Measurements from ENCODE around the gene CMYA5. TPM values are rescaled to one million over a fixed set of nuclear protein-coding genes. Genes with fewer than 3 reads are reported as not detected.
"Not testable (repeated sequence)": the region's sequence is repeated elsewhere in the genome, so short reads cannot be mapped to it uniquely, and the experiment has no call there.

Gene CMYA5
- total RNA-seq, 2 donors from 2014 or later, result 1.6 to 3.3 TPM

GRCh38 chr5:79705632-79706031 lies 16.0 kb downstream of the CMYA5 start:
- ATAC-seq (no peak), DNase-seq (no peak)
- TF ChIP-seq CTCF (IDR thresholded peaks at IDR 0.05) (no peak), POLR2A (IDR thresholded peaks at IDR 0.05) (no peak)
- H3K36me3 ChIP-seq (replicated peaks in 1 of 2; ENCODE audit: insufficient read depth in 1 of 2, low read depth in 2 of 2), result no peaks in the 10 kb centered on the region
- no peaks in the 10 kb centered on the region for H3K9me3 ChIP-seq
- no peaks in the 10 kb centered on the region for H3K27me3 ChIP-seq
- intact Hi-C loops (cut with DNase I), result loop anchor here (10.0 kb wide), 1 partner anchor 149 kb away; no protein-coding TSS in a partner anchor
- H3K4me1 ChIP-seq, result no peaks in the 10 kb centered on the region
- H3K4me3 ChIP-seq, result no peak overlapping the region
- 96 to 98% methylated on average over 3 of the region's 3 CpGs for WGBS, 2 donors
- H3K27ac ChIP-seq, result no peak overlapping the region

DNA sequence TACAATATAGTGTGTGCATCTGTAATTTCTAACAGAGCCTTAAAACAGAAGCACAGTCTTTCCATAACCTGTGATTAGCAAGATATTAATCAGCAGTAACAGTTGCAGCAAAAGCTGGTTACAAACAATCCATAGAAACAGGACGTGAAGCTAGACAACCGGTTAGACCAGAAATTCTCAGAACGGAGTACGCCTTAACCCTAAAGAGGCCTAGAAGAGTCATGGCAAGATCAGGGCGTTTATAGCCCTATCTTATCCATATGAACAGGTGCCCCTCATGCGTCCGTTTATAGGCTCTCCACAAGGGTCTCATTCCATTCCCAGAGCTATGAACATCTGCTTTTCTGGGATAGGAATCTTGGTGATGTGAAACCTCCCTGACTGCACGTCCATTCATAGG lies 16.7 kb downstream of the CMYA5 start:
- DNase-seq; H3K27me3 ChIP-seq; H3K4me3 ChIP-seq; H3K36me3 ChIP-seq (replicated peaks in 1 of 2; ENCODE audit: insufficient read depth in 1 of 2, low read depth in 2 of 2); H3K9me3 ChIP-seq; H3K27ac ChIP-seq; ATAC-seq; H3K4me1 ChIP-seq: not testable (repeated sequence)
- intact Hi-C loops (cut with DNase I), result loop anchor here (10.0 kb wide), 1 partner anchor 148 kb away; no protein-coding TSS in a partner anchor
- 72 to 79% methylated on average over 8 of the region's 8 CpGs for WGBS, 2 donors

DNA sequence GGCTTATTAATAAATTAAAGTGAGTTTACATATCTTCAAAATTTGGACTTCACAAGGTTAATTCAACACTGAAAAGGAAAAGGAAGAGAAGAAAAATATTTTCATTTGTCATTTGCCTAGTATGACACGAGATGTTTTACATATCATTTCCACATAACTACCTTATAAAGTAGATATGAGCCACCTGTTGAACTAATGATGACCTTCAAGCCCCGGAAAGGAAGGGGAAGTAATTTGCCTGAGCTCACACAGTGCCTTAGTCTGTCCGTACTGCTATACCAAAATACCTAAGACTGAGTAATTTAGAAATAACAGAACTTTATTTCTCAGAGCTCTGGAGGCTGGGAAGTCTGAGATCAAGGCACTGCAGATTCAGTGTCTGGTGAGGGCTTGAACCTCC lies 17.9 kb downstream of the CMYA5 start:
- no peak for ATAC-seq
- intact Hi-C loops (cut with DNase I), result loop anchor here (10.0 kb wide), 1 partner anchor 147 kb away; no protein-coding TSS in a partner anchor

DNA sequence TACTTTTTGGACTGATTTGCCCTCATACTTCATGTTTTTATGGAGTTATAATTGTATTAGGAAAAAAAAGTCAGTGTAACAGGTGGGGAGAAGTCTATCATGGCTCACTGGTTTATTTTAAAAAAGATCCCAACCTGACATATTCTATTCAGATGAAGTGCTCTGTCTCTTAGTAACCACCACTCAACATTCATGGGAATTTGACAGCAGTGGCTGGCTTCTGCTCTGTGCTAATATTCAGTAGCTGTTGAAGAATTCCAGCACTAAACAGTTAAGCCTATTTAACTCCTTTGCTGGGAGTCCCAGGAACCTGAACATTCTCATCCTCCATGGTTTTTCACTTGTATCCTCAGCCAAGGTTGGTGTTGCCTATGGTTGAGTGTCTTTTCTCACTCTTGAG lies 23.1 kb downstream of the CMYA5 start:
- H3K36me3 ChIP-seq (replicated peaks in 1 of 2; ENCODE audit: insufficient read depth in 1 of 2, low read depth in 2 of 2), result no peaks in the 10 kb centered on the region
- H3K4me3 ChIP-seq, result no peak overlapping the region
- intact Hi-C loops (cut with DNase I), result no loop called here
- H3K27ac ChIP-seq, result no peak overlapping the region
- no peak for ATAC-seq
- TF ChIP-seq CTCF (IDR thresholded peaks at IDR 0.05) (no peak), POLR2A (IDR thresholded peaks at IDR 0.05) (no peak)
- no peaks in the 10 kb centered on the region for H3K4me1 ChIP-seq
- no peak for DNase-seq
- H3K9me3 ChIP-seq, result no peaks in the 10 kb centered on the region
- no peaks in the 10 kb centered on the region for H3K27me3 ChIP-seq

More for the DNA sequence above, 17.9 kb downstream of the CMYA5 start:
- Histone ChIP-seq H3K36me3 (replicated peaks in 1 of 2; ENCODE audit: insufficient read depth in 1 of 2, low read depth in 2 of 2) (no peaks in the 10 kb centered on the region), H3K27ac (no peak overlapping the region), H3K4me3 (no peak overlapping the region), H3K9me3 (no peaks in the 10 kb centered on the region), H3K4me1 (no peaks in the 10 kb centered on the region), H3K27me3 (no peaks in the 10 kb centered on the region)
- 41 to 48% methylated on average over 3 of the region's 3 CpGs for WGBS, 2 donors
- DNase-seq, result no peak
- no peak for TF ChIP-seq POLR2A (IDR thresholded peaks at IDR 0.05)
- no peak for TF ChIP-seq CTCF (IDR thresholded peaks at IDR 0.05)

GRCh38 chr5:79713727-79714126 lies 24.1 kb downstream of the CMYA5 start:
- H3K27ac ChIP-seq, result no peak overlapping the region
- no peaks in the 10 kb centered on the region for H3K36me3 ChIP-seq (replicated peaks in 1 of 2; ENCODE audit: insufficient read depth in 1 of 2, low read depth in 2 of 2)
- no peaks in the 10 kb centered on the region for H3K4me1 ChIP-seq
- DNase-seq, result no peak
- TF ChIP-seq POLR2A (IDR thresholded peaks at IDR 0.05), result no peak
- TF ChIP-seq CTCF (IDR thresholded peaks at IDR 0.05), result no peak
- intact Hi-C loops (cut with DNase I), result no loop called here
- no peak overlapping the region for H3K4me3 ChIP-seq
- H3K9me3 ChIP-seq, result no peaks in the 10 kb centered on the region
- no peaks in the 10 kb centered on the region for H3K27me3 ChIP-seq
- 87 to 88% methylated on average over 7 of the region's 7 CpGs for WGBS, 2 donors
- no peak for ATAC-seq
